HepG2 (cell line): ENCODE data around the gene TRIM28. TPM values are rescaled to one million over a fixed set of nuclear protein-coding genes. Genes with fewer than 3 reads are reported as not detected.
A peak's percentile ranks its signal among the peaks of the same experiment; 100 is the strongest.

Experiments used
- GLI4 ChIP-seq: sonication (generic); formaldehyde crosslinking; IDR thresholded peaks from 2 replicates; pipeline ENCODE4 v1.5.1; 2020; ENCODE audit warnings: missing genetic modification reagents, mild to moderate bottlenecking, moderate library complexity, borderline replicate concordance
- HNRNPLL ChIP-seq: fragments of 200-400 bp; formaldehyde crosslinking; IDR thresholded peaks from 2 replicates; pipeline ENCODE4 v1.6.1; 2017; ENCODE audit warnings: mild to moderate bottlenecking, low read depth, low read length; ENCODE audit not compliant: poor library complexity, severe bottlenecking
- PCBP1 ChIP-seq: fragments of 200-400 bp; formaldehyde crosslinking; IDR thresholded peaks from 2 replicates; pipeline ENCODE4 v1.6.1; 2017; ENCODE audit warnings: mild to moderate bottlenecking, low read depth, low read length, borderline replicate concordance
- RFX5 ChIP-seq: IDR thresholded peaks from 2 replicates; pipeline ENCODE4 v1.6.1; 2011; ENCODE audit warnings: low read depth, low read length, improper control_type of control experiment
- SRSF4 ChIP-seq: fragments of 200-400 bp; formaldehyde crosslinking; IDR thresholded peaks from one replicate; pipeline ENCODE4 v1.6.1; 2018; ENCODE audit warnings: mild to moderate bottlenecking, low read depth, low read length, moderate library complexity; ENCODE audit not compliant: poor library complexity, severe bottlenecking
- STAT6 ChIP-seq: sonication (generic); formaldehyde crosslinking; IDR thresholded peaks from 2 replicates; pipeline ENCODE4 v1.4.0; 2020; ENCODE audit warnings: missing genetic modification reagents, mild to moderate bottlenecking, borderline replicate concordance
- ZKSCAN5 ChIP-seq: sonication (generic); formaldehyde crosslinking; IDR thresholded peaks from 2 replicates; pipeline ENCODE4 v1.5.1; 2020; ENCODE audit warnings: mild to moderate bottlenecking, missing genetic modification reagents
- ZMYM4 ChIP-seq: sonication (generic); formaldehyde crosslinking; IDR thresholded peaks from 2 replicates; pipeline ENCODE4 v1.8.1; 2023; ENCODE audit warnings: mild to moderate bottlenecking, missing genetic modification reagents
- ZNF143 ChIP-seq: sonication (generic); formaldehyde crosslinking; IDR thresholded peaks from 2 replicates; pipeline ENCODE4 v1.4.0; 2020; ENCODE audit warnings: missing genetic modification reagents
- ZNF33A ChIP-seq: sonication (generic); formaldehyde crosslinking; IDR thresholded peaks from 2 replicates; pipeline ENCODE4 v1.5.1; 2020; ENCODE audit warnings: missing genetic modification reagents, mild to moderate bottlenecking, moderate library complexity, borderline replicate concordance
- ZNF646 ChIP-seq: sonication (generic); formaldehyde crosslinking; IDR thresholded peaks from 2 replicates; pipeline ENCODE4 v1.9.0; 2021; ENCODE audit warnings: mild to moderate bottlenecking, missing genetic modification reagents
- ZSCAN21 ChIP-seq: sonication (generic); formaldehyde crosslinking; IDR thresholded peaks from 2 replicates; pipeline ENCODE4 v1.8.0; 2022; ENCODE audit warnings: mild to moderate bottlenecking, missing genetic modification reagents, moderate library complexity, borderline replicate concordance
- polyA plus RNA-seq, 8 experiments: library from polyadenylated mRNA; depleted of rRNA in 3 of 8; stranded (reverse) in 7 of 8; unstranded in 1 of 8; fragments of >200 nt; fragmentation: Illumina TruSeq in 4 of 8; extraction: Trizol in 4 of 8; gene quantifications; 2 replicates each; pipeline versions ENCODE4 v1.2.1 to v1.2.3, GENCODE V29; 2011 to 2016; ENCODE audit warnings: low read depth in 4 of 8, missing spikeins in 1 of 8, mixed read lengths in 1 of 8; ENCODE audit not compliant: insufficient read depth in 1 of 8
- total RNA-seq, 5 experiments: library from RNA; depleted of rRNA; stranded (reverse); fragments of >200 nt; fragmentation: Illumina TruSeq; extraction: Trizol; gene quantifications; 2 replicates each; pipeline ENCODE4 v1.2.3, GENCODE V29; 2016; ENCODE audit warnings: low read depth in 1 of 5
- TF ChIP-seq, protein P1 (sequence below): IDR thresholded peaks from 2 replicates; pipeline ENCODE4 v1.4.0; 2020; ENCODE audit warnings: mild to moderate bottlenecking, missing genetic modification reagents

The TRIM28 gene
- total and polyA plus RNA-seq, 2 of the 13 experiments (the other 11 are each of a cell fraction or from before 2014, with no cell fraction given): 361 to 439 TPM

DNA sequence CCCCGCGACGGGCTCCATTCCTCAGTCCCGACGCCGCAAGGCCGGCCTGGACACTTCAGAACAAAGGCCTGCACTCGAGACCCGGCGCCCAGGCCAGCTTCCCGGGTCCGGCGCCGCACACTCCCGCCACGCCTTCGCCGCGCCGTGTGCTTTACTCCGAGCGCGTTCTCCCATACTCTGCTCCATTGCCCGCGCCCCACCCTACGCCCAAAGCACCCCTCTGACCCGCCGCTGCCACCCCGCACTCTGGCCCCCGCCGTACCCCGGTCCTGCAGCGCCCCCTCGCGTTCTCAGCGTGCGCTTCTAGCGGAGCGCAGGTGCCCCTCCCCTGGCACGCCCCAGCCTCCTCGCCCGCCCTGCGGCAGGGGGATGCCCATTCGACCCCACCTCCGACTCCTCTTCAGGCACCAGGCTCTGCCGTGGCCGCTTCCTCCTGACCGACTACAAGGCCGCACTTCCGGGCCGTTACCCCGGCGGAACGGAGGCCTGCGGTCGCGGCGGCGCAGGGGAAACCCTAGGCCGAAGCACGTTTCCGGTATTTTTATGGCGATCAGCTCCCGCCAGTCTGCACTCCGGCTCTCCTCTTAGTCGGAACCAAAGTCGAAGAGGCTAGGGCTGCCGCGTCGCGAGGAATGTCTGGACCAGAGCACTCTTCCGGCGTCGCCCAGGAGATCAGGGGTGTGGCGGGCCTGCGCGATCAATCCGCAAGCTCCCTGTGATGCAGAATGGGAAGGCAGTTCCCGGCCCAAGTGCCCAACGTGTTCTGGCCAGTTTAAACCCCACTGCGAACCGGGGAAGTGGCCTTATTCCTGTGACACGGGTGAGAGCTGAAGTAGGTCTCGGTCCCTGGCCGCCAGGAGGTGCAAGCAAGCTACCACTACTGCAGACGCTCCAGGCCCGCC is 24.3 kb upstream of the TRIM28 start, which contains the start of gene ZBTB45 (continued):
- TF ChIP-seq SRSF4 (no peak), STAT6 (CRISPR knock-in tag) (peak; percentile 88), ZNF143 (CRISPR knock-in tag) (peak; percentile 86), GLI4 (peak; percentile 87; the same call in 1 of the 2 replicates), RFX5 (0 out of 2 replicates have a peak, but pooled peaks have one; percentile 40), HNRNPLL (peak; percentile 95), ZMYM4 (CRISPR knock-in tag) (peak; percentile 96), ZNF646 (CRISPR knock-in tag) (0 out of 2 replicates have a peak, but pooled peaks have one; percentile 11), ZKSCAN5 (no peak), ZNF33A (CRISPR knock-in tag) (peak; percentile 97), PCBP1 (peak; percentile 93), ZSCAN21 (CRISPR knock-in tag) (peak; percentile 90)
- TF ChIP-seq, protein P1, sequence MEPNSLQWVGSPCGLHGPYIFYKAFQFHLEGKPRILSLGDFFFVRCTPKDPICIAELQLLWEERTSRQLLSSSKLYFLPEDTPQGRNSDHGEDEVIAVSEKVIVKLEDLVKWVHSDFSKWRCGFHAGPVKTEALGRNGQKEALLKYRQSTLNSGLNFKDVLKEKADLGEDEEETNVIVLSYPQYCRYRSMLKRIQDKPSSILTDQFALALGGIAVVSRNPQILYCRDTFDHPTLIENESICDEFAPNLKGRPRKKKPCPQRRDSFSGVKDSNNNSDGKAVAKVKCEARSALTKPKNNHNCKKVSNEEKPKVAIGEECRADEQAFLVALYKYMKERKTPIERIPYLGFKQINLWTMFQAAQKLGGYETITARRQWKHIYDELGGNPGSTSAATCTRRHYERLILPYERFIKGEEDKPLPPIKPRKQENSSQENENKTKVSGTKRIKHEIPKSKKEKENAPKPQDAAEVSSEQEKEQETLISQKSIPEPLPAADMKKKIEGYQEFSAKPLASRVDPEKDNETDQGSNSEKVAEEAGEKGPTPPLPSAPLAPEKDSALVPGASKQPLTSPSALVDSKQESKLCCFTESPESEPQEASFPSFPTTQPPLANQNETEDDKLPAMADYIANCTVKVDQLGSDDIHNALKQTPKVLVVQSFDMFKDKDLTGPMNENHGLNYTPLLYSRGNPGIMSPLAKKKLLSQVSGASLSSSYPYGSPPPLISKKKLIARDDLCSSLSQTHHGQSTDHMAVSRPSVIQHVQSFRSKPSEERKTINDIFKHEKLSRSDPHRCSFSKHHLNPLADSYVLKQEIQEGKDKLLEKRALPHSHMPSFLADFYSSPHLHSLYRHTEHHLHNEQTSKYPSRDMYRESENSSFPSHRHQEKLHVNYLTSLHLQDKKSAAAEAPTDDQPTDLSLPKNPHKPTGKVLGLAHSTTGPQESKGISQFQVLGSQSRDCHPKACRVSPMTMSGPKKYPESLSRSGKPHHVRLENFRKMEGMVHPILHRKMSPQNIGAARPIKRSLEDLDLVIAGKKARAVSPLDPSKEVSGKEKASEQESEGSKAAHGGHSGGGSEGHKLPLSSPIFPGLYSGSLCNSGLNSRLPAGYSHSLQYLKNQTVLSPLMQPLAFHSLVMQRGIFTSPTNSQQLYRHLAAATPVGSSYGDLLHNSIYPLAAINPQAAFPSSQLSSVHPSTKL: peak; percentile 81
